HUES6 (cell line): ENCODE measurements around the gene BBC3.
A peak's percentile ranks its signal among the peaks of the same experiment; 100 is the strongest.
"Not testable (repeated sequence)": the region's sequence is repeated elsewhere in the genome, so short reads cannot be mapped to it uniquely, and the experiment has no call there.

Experiments used
- H3K27ac ChIP-seq: 2 replicates; pipeline ENCODE4 v1.7.0; 2013; ENCODE audit warnings: low read depth, mild to moderate bottlenecking, low read length, inconsistent platforms
- H3K27me3 ChIP-seq: 2 replicates; pipeline ENCODE4 v1.6.1; 2013; ENCODE audit warnings: low read length; ENCODE audit not compliant: control insufficient read depth, insufficient read depth
- H3K36me3 ChIP-seq: 2 replicates; pipeline ENCODE4 v1.6.1; 2013; ENCODE audit warnings: low read length; ENCODE audit not compliant: control insufficient read depth, insufficient read depth
- H3K4me1 ChIP-seq: 2 replicates; pipeline ENCODE4 v1.6.1; 2013; ENCODE audit warnings: low read length; ENCODE audit not compliant: control insufficient read depth, insufficient read depth
- H3K4me3 ChIP-seq: 2 replicates; pipeline ENCODE4 v1.5.1; 2013; ENCODE audit warnings: low read depth, low read length
- H3K9ac ChIP-seq: one replicate; pipeline ENCODE4 v1.6.1; 2013; ENCODE audit warnings: mild to moderate bottlenecking, low read length
- H3K9me3 ChIP-seq: 2 replicates; pipeline ENCODE4 v1.6.1; 2013; ENCODE audit warnings: low read depth, low read length; ENCODE audit not compliant: control insufficient read depth, insufficient read depth

Gene BBC3

GRCh38 chr19:47270408-47270807, 39.4 kb upstream of the BBC3 start:
- peaks cover 13% of the 10 kb centered on the region for H3K4me1 ChIP-seq
- H3K27me3 ChIP-seq: peaks cover 6% of the 10 kb centered on the region
- H3K27ac ChIP-seq: no peak overlapping the region
- no peak overlapping the region for H3K4me3 ChIP-seq
- no peak overlapping the region for H3K9ac ChIP-seq
- peaks cover 45% of the 10 kb centered on the region for H3K36me3 ChIP-seq
- H3K9me3 ChIP-seq: no peaks in the 10 kb centered on the region

GRCh38 chr19:47269596-47269995, 38.6 kb upstream of the BBC3 start:
- Histone ChIP-seq H3K9me3 (no peaks in the 10 kb centered on the region), H3K36me3 (peaks cover 54% of the 10 kb centered on the region), H3K4me3 (no peak overlapping the region), H3K9ac (no peak overlapping the region), H3K27me3 (no peaks in the 10 kb centered on the region), H3K4me1 (peaks cover 12% of the 10 kb centered on the region), H3K27ac (no peak overlapping the region)

- H3K27ac ChIP-seq: no peak overlapping the region
- no peaks in the 10 kb centered on the region for H3K27me3 ChIP-seq
- H3K4me1 ChIP-seq: peaks cover 12% of the 10 kb centered on the region
- H3K36me3 ChIP-seq: peaks cover 64% of the 10 kb centered on the region
- no peak overlapping the region for H3K9ac ChIP-seq
- H3K4me3 ChIP-seq: no peak overlapping the region
- H3K9me3 ChIP-seq: no peaks in the 10 kb centered on the region
These were observed 37.0 kb upstream of the BBC3 start for GRCh38 chr19:47268028-47268427.

- Histone ChIP-seq H3K4me1 (peaks cover 7% of the 10 kb centered on the region), H3K27ac (no peak overlapping the region), H3K9me3 (no peaks in the 10 kb centered on the region), H3K36me3 (peaks cover 69% of the 10 kb centered on the region), H3K4me3 (no peak overlapping the region), H3K27me3 (no peaks in the 10 kb centered on the region), H3K9ac (no peak overlapping the region)
These were observed 36.4 kb upstream of the BBC3 start for GRCh38 chr19:47267350-47267759.

- peaks cover 74% of the 10 kb centered on the region for H3K36me3 ChIP-seq
- H3K4me3 ChIP-seq: no peak overlapping the region
- H3K27me3 ChIP-seq: no peaks in the 10 kb centered on the region
- H3K4me1 ChIP-seq: no peaks in the 10 kb centered on the region
- H3K9ac ChIP-seq: no peak overlapping the region
- no peaks in the 10 kb centered on the region for H3K9me3 ChIP-seq
- no peak overlapping the region for H3K27ac ChIP-seq
These were observed 35.5 kb upstream of the BBC3 start for GRCh38 chr19:47266401-47266941.

- H3K27me3 ChIP-seq: no peaks in the 10 kb centered on the region
- H3K9me3 ChIP-seq: no peaks in the 10 kb centered on the region
- no peak overlapping the region for H3K4me3 ChIP-seq
- no peaks in the 10 kb centered on the region for H3K4me1 ChIP-seq
- peaks cover 73% of the 10 kb centered on the region for H3K36me3 ChIP-seq
- H3K9ac ChIP-seq: no peak overlapping the region
- no peak overlapping the region for H3K27ac ChIP-seq
These were observed 33.6 kb upstream of the BBC3 start for GRCh38 chr19:47264629-47265028.

- not testable (repeated sequence) for H3K4me1 ChIP-seq, H3K27me3 ChIP-seq, H3K27ac ChIP-seq, H3K9me3 ChIP-seq, H3K4me3 ChIP-seq, H3K9ac ChIP-seq
- peaks cover 70% of the 10 kb centered on the region for H3K36me3 ChIP-seq
These were observed 31.2 kb upstream of the BBC3 start for GRCh38 chr19:47261946-47262793.

- H3K36me3 ChIP-seq: peaks cover 59% of the 10 kb centered on the region
- no peak overlapping the region for H3K27ac ChIP-seq
- H3K27me3 ChIP-seq: no peaks in the 10 kb centered on the region
- H3K9me3 ChIP-seq: no peaks in the 10 kb centered on the region
- H3K4me1 ChIP-seq: 0 out of 2 replicates have a peak, but pooled peaks cover 5% of the 10 kb centered on the region
- no peak overlapping the region for H3K4me3 ChIP-seq
- H3K9ac ChIP-seq: no peak overlapping the region
These were observed 29.5 kb upstream of the BBC3 start for GRCh38 chr19:47260476-47260875.

GRCh38 chr19:47258895-47259555, 28.0 kb upstream of the BBC3 start:
- H3K27ac ChIP-seq: no peak overlapping the region
- H3K36me3 ChIP-seq: peaks cover 45% of the 10 kb centered on the region
- H3K27me3 ChIP-seq: no peaks in the 10 kb centered on the region
- H3K9ac ChIP-seq: no peak overlapping the region
- H3K4me3 ChIP-seq: no peak overlapping the region
- H3K9me3 ChIP-seq: no peaks in the 10 kb centered on the region
- H3K4me1 ChIP-seq: 0 out of 2 replicates have a peak, but pooled peaks cover 5% of the 10 kb centered on the region

- Histone ChIP-seq H3K4me1 (0 out of 2 replicates have a peak, but pooled peaks cover 5% of the 10 kb centered on the region), H3K27ac (no peak overlapping the region), H3K27me3 (no peaks in the 10 kb centered on the region), H3K9ac (no peak overlapping the region), H3K9me3 (no peaks in the 10 kb centered on the region), H3K36me3 (peaks cover 43% of the 10 kb centered on the region), H3K4me3 (peak overlapping the region; percentile 81; the same call in 1 of the 2 replicates)
These were observed 27.4 kb upstream of the BBC3 start for GRCh38 chr19:47258434-47258833.
